ENCODE measurements around the gene ACKR3.

Gene ACKR3

DNA sequence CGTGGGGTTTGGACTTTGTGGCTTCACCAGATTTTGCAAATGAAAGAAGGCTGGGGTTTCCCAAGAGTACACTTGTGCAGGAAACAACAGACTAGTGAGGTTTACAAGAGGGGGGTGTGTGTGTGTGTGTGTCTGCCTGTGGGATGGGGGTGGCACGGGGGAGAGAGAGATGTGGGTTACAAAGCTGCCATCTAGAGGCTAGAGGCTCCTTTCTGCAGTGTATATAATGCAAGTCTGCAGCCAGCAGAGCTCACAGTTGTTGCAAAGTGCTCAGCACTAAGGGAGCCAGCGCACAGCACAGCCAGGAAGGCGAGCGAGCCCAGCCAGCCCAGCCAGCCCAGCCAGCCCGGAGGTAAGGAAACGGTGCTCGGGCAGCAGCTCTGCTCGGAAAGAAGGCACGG lies at the start of gene ACKR3:
Gene ACKR3, plus strand, starts transcription at position 253 of the 401 bp plus-strand sequence. CDS start 10,641 bp downstream, outside the sequence.
- peak; percentile 26 to 40 for DNase-seq (ENCODE audit: low read depth in 2 of 2)

DNA sequence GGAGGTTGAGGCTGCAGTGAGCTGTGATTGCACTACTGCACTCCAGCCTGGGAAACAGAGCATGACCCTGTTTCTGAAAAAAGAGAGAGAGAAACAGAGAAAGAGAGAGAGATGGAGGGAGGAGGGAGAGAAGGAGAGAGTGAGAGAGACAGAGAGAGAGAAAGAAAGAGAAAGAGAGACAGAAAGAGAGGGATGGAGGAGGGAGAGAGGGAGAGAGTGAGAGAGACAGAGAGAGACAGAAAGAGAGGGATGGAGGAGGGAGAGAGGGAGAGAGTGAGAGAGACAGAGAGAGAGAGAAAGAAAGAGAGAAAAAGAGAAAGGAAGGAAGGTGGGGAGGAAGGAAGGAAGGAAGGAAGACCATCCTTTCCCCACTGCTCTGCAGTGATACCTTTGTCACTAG lies 48.1 kb upstream of the ACKR3 start:
- DNase-seq (ENCODE audit: low read depth in 2 of 2): no peak

GRCh38 chr2:236523249-236523648 lies 46.4 kb upstream of the ACKR3 start:
- DNase-seq (ENCODE audit: low read depth in 2 of 2): no peak

DNA sequence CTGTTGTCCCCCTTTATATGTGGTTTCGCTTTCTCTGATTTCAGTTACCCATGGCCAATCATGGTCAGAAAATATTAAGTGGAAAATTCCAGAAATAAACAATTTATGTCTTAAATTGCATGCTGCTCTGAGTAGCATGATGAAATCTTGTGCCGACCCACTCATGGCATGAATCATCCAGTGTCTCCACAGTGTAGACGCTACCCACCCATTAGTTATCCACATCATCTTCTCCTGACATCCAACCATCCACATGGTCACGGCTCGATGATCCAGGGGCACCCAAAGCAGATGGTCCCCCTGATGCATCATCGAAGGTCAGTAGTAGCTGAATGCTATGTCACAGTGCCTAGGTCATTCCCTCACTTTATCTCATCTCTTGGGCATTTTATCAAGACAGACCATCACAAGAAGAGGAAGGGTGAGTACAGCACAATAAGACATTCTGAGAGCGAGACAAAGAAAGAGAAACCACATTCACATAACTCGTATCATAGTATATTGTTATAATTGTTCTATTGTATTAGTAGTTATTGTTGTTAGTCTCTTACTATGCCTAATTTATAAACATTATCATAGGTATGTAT lies 44.1 kb upstream of the ACKR3 start:
- no peak for DNase-seq (ENCODE audit: low read depth in 2 of 2)

DNA sequence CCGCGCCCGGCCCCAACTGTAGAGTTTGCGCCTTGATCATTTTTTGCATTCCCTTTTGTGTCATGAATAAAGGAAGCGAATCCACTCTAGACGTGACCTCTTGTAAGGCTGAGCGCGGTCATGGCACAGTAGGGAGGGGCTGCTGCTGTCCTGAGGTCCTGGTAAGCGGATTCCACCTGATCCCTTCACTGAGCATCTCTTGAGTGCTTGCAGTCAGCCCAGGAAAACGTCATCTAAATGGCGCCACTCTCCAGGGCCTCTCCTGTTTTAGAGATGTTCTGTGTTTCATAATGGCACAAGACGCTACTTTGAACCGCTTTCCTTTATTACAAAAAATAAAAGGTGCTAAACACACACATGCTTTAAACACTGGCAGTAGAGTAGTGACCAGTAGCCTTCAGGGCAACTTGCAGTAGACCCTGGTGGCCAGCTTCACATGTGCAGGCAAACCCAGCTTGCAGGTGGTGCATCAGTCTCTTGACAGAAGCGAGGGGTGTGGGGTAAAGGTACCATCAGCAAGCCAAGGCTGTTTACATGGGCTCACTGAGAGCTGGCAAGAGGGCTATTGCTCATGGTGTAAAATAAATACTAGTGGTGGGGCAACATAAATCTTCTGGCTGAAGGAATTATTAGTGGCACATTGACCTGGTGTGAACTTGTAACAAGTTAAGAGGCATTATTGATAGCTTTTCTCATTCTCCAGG lies 43.0 kb upstream of the ACKR3 start:
- DNase-seq (ENCODE audit: low read depth in 2 of 2): no peak

DNA sequence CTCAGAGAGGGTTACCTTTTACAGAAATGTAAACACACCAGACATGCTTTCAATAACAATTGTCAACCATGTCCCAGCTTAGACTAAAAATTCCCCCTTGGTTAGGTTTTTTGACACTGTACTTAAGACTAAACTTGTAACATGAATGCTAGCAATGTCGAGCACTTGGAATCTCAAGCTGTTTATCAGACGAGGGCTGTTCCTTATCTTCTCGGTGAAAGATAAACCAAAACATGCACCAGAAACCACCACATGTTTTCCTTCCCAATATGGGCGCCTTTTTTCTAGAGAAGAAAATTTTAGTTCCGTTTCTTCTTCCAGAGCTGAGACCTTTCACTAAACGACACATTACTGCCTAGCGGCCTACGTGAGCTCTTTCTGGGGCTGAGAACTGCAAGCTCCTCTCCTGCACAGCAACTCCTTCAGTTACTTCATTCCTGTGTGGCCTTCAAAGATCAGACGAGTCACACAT lies 42.4 kb upstream of the ACKR3 start:
- DNase-seq (ENCODE audit: low read depth in 2 of 2): no peak

DNA sequence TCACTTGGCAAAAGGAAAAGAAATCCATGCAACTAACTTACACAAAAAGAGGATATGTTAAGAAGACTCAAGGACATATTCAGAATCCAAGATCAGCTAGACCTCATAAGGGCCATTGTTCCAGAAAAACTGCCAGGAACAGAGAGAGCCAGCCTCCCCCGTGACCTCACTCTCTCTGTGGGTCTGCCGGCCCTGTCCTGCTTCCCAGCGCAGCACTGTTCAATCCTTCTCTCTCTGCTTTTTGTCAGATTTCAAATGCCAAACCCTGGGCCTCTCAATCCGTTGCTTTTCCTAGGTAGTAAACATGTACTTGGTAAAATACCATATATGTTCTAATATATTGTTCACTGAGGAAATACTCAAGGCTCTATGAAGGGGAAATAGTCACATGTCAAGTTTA lies 40.0 kb upstream of the ACKR3 start:
- no peak for DNase-seq (ENCODE audit: low read depth in 2 of 2)

GRCh38 chr2:236530512-236530911 lies 39.1 kb upstream of the ACKR3 start:
- DNase-seq (ENCODE audit: low read depth in 2 of 2): no peak

DNA sequence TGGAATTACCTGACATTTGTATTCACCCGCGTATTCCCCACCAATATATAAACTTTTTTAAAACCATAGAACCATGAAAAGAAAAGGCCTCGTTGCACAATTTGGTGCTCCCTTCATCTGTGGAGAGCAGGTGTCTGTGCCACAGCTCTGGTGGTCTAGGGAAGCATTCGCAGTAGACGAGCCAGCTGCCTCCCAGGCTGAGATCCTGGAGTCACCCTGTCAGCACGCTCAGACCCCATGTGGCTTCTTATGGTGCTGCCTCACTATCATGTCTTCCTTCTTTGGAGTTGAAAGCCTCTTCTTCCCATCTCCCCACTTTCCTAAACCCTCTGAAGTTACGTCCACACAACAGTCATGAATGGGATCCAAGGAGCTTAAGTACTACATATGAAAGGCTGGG lies 38.4 kb upstream of the ACKR3 start:
- no peak for DNase-seq (ENCODE audit: low read depth in 2 of 2)

- DNase-seq (ENCODE audit: low read depth in 2 of 2): no peak
Observed at GRCh38 chr2:236531996-236532395, 37.6 kb upstream of the ACKR3 start.

GRCh38 chr2:236533343-236533742 lies 36.3 kb upstream of the ACKR3 start:
- DNase-seq (ENCODE audit: low read depth in 2 of 2): no peak

- no peak for DNase-seq (ENCODE audit: low read depth in 2 of 2)
Observed at GRCh38 chr2:236535024-236535423, 34.6 kb upstream of the ACKR3 start.

- DNase-seq (ENCODE audit: low read depth in 2 of 2): no peak
Observed at GRCh38 chr2:236536727-236537398, 32.8 kb upstream of the ACKR3 start.

GRCh38 chr2:236538242-236538641 lies 31.4 kb upstream of the ACKR3 start:
- no peak for DNase-seq (ENCODE audit: low read depth in 2 of 2)

- no peak for DNase-seq (ENCODE audit: low read depth in 2 of 2)
Observed at GRCh38 chr2:236541008-236541562, 28.5 kb upstream of the ACKR3 start.

GRCh38 chr2:236544362-236544761 lies 25.3 kb upstream of the ACKR3 start:
- DNase-seq (ENCODE audit: low read depth in 2 of 2): no peak

DNA sequence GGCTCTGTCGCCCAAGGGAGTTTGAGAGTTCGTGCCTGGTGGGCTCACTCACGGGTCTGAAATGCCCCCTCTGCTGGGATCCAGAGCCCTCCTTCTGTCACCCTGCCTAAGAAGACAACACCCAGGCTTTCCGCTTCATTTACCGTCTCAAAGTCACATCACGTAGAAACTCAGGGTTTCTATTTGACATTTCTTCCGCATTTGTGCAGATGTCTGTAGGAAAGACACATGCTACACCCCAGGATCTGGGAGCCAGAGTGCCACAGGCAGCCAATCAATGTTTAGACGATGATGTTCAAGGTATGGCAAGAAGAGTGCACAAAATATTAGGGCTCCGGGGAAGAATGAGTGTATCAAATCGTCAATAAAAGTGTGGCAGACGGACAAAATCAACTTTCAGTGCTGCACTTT lies 24.4 kb upstream of the ACKR3 start:
- DNase-seq (ENCODE audit: low read depth in 2 of 2): no peak

GRCh38 chr2:236545814-236546480 lies 23.7 kb upstream of the ACKR3 start:
- DNase-seq (ENCODE audit: low read depth in 2 of 2): no peak

GRCh38 chr2:236546561-236547002 lies 23.0 kb upstream of the ACKR3 start:
- no peak for DNase-seq (ENCODE audit: low read depth in 2 of 2)

- no peak for DNase-seq (ENCODE audit: low read depth in 2 of 2)
Observed at GRCh38 chr2:236547725-236548124, 21.9 kb upstream of the ACKR3 start.

GRCh38 chr2:236548179-236548921 lies 21.3 kb upstream of the ACKR3 start:
- no peak for DNase-seq (ENCODE audit: low read depth in 2 of 2)

Data from stimulated activated CD4-positive, alpha-beta T cell treated with anti-CD3 and anti-CD28 coated beads, Interleukin-1b, Interleukin-23, amount 100 ng/mL, for 1 hour (primary cell).